OCI-LY3 (cell line): ENCODE data around the gene RHOT2.

ENCODE experiments used
- H2AFZ ChIP-seq: fragments of 200-600, 300-600 bp; shearing (Covaris generic); 2 replicates; pipeline ENCODE4 v1.6.0; 2014; ENCODE audit warnings: antibody characterized with exemption, low read depth, low read length
- H3K27ac ChIP-seq: fragments of 200-600, 300-600 bp; sonication (generic); 2 replicates; pipeline ENCODE4 v1.5.1; 2014; ENCODE audit warnings: mild to moderate bottlenecking, low read length, moderate library complexity, mixed read lengths
- H3K27me3 ChIP-seq: fragments of 200-600, 300-600 bp; sonication (generic); 2 replicates; pipeline ENCODE4 v1.6.1; 2014; ENCODE audit warnings: low read depth, low read length, mixed read lengths
- H3K36me3 ChIP-seq: fragments of 200-600, 300-600 bp; sonication (generic); replicated peaks from 2 replicates; pipeline ENCODE3; 2014; ENCODE audit warnings: low read depth, low read length, mixed read lengths
- H3K4me1 ChIP-seq: fragments of 300-600, 200-600 bp; sonication (generic); 2 replicates; pipeline ENCODE4 v1.6.1; 2014; ENCODE audit warnings: low read length, mixed read lengths
- H3K4me2 ChIP-seq: fragments of 200-600, 300-600 bp; sonication (generic); 2 replicates; pipeline ENCODE4 v1.6.1; 2014; ENCODE audit warnings: low read length, mixed read lengths
- H3K4me3 ChIP-seq: fragments of 300-600, 200-600 bp; sonication (generic); 2 replicates; pipeline ENCODE4 v1.5.1; 2014; ENCODE audit warnings: antibody characterized with exemption, mild to moderate bottlenecking, low read length, moderate library complexity
- H3K79me2 ChIP-seq: fragments of 300-600, 200-600 bp; shearing (Covaris generic); 2 replicates; pipeline ENCODE4 v1.6.1; 2014; ENCODE audit warnings: mild to moderate bottlenecking, low read length, mixed read lengths
- H3K9ac ChIP-seq: fragments of 300-600, 200-600 bp; shearing (Covaris generic); 2 replicates; pipeline ENCODE4 v1.6.0; 2014; ENCODE audit warnings: mild to moderate bottlenecking, low read length, moderate library complexity
- H3K9me3 ChIP-seq: fragments of 200-600, 300-600 bp; shearing (Covaris generic); 2 replicates; pipeline ENCODE4 v1.6.1; 2014; ENCODE audit warnings: low read length, mixed read lengths; ENCODE audit not compliant: insufficient read depth
- H4K20me1 ChIP-seq: fragments of 200-600, 300-600 bp; sonication (generic); 2 replicates; pipeline ENCODE4 v1.6.1; 2016; ENCODE audit warnings: low read length, mixed read lengths; ENCODE audit not compliant: insufficient read depth
- CTCF ChIP-seq: fragments of 200-600, 300-600 bp; sonication (generic); IDR thresholded peaks from 2 replicates; pipeline ENCODE4 v1.5.1; 2014; ENCODE audit warnings: antibody characterized with exemption, low read length, low read depth
- EZH2phosphoT487 ChIP-seq: fragments of 200-600 bp; shearing (Covaris generic); IDR thresholded peaks from 2 replicates; pipeline ENCODE4 v1.6.1; 2018; ENCODE audit warnings: antibody characterized with exemption, mixed run types, low read depth

RHOT2 gene

GRCh38 chr16:716200-716568 is 48.3 kb downstream of the RHOT2 start:
- no peaks in the 10 kb centered on the region for H3K36me3 ChIP-seq
- no peak overlapping the region for H3K27ac ChIP-seq
- TF ChIP-seq EZH2phosphoT487 (no peak), CTCF (no peak)
- H2AFZ ChIP-seq: no peak overlapping the region
- no peak overlapping the region for H3K4me3 ChIP-seq
- H3K9me3 ChIP-seq: no peaks in the 10 kb centered on the region
- no peaks in the 10 kb centered on the region for H3K79me2 ChIP-seq
- no peak overlapping the region for H3K9ac ChIP-seq
- H3K27me3 ChIP-seq: no peaks in the 10 kb centered on the region; the same call in 1 of the 2 replicates
- H3K4me2 ChIP-seq: no peak overlapping the region
- peaks cover 10% of the 10 kb centered on the region; the same call in 1 of the 2 replicates for H3K4me1 ChIP-seq
- H4K20me1 ChIP-seq: no peaks in the 10 kb centered on the region

GRCh38 chr16:716768-717325 is 48.9 kb downstream of the RHOT2 start:
- Histone ChIP-seq H3K4me1 (peaks cover 14% of the 10 kb centered on the region), H3K4me3 (no peak overlapping the region), H3K79me2 (peaks cover 3% of the 10 kb centered on the region; the same call in 1 of the 2 replicates), H4K20me1 (peaks cover 4% of the 10 kb centered on the region; the same call in 1 of the 2 replicates), H3K36me3 (no peaks in the 10 kb centered on the region), H3K4me2 (no peak overlapping the region), H2AFZ (no peak overlapping the region), H3K9me3 (no peaks in the 10 kb centered on the region), H3K9ac (no peak overlapping the region), H3K27me3 (no peaks in the 10 kb centered on the region; the same call in 1 of the 2 replicates), H3K27ac (no peak overlapping the region)
- TF ChIP-seq EZH2phosphoT487 (no peak), CTCF (no peak)

- Histone ChIP-seq H3K36me3 (no peaks in the 10 kb centered on the region), H3K4me2 (no peak overlapping the region), H3K4me1 (peaks cover 17% of the 10 kb centered on the region), H2AFZ (no peak overlapping the region), H3K27ac (no peak overlapping the region), H3K79me2 (peaks cover 5% of the 10 kb centered on the region; the same call in 1 of the 2 replicates), H3K9me3 (no peaks in the 10 kb centered on the region), H3K27me3 (no peaks in the 10 kb centered on the region; the same call in 1 of the 2 replicates), H3K9ac (no peak overlapping the region), H3K4me3 (no peak overlapping the region), H4K20me1 (peaks cover 4% of the 10 kb centered on the region; the same call in 1 of the 2 replicates)
- TF ChIP-seq CTCF: no peak
- no peak for TF ChIP-seq EZH2phosphoT487
These were observed 49.7 kb downstream of the RHOT2 start for GRCh38 chr16:717450-718245.

- TF ChIP-seq CTCF (no peak), EZH2phosphoT487 (no peak)
- no peak overlapping the region for H3K27ac ChIP-seq
- no peak overlapping the region for H3K4me2 ChIP-seq
- H3K9ac ChIP-seq: no peak overlapping the region
- H2AFZ ChIP-seq: no peak overlapping the region
- no peaks in the 10 kb centered on the region; the same call in 1 of the 2 replicates for H3K27me3 ChIP-seq
- H3K4me3 ChIP-seq: no peak overlapping the region
- H4K20me1 ChIP-seq: peaks cover 4% of the 10 kb centered on the region; the same call in 1 of the 2 replicates
- H3K9me3 ChIP-seq: no peaks in the 10 kb centered on the region
- H3K36me3 ChIP-seq: peaks cover 3% of the 10 kb centered on the region
- H3K4me1 ChIP-seq: peaks cover 17% of the 10 kb centered on the region
- H3K79me2 ChIP-seq: peaks cover 5% of the 10 kb centered on the region; the same call in 1 of the 2 replicates
These were observed 50.5 kb downstream of the RHOT2 start for GRCh38 chr16:718389-718788.
